Colon (tissue), 2 donors: Measurements from ENCODE around the gene MIGA1.
"Not testable (repeated sequence)": the region's sequence is repeated elsewhere in the genome, so short reads cannot be mapped to it uniquely, and the experiment has no call there.

Source experiments
- FAIRE-seq: peaks from 2 replicates; lab custom pipeline; 2012; peaks lifted over from hg19 to GRCh38; lab: Jason Lieb, UNC
- donor health status: control.
- donor health status: control.

Gene MIGA1, protein sequence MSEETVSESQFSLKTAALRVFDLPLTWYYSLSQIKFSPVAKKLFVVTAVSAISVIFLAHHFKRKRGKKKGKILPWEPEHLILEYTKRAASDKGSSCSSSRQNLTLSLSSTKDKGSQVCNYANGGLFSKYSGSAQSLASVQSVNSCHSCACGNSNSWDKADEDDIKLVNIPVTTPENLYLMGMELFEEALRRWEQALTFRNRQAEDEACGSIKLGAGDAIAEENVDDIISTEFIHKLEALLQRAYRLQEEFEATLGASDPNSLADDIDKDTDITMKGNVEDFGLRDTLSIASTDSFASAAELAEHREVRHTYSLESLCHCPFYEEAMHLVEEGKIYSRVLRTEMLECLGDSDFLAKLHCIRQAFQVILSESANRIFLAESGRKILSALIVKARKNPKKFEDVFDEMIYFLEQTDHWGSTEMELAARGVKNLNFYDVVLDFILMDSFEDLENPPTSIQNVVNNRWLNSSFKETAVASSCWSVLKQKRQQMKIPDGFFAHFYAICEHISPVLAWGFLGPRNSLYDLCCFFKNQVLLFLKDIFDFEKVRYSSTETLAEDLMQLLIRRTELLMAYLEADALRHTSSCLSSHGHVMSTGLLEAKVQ

GRCh38 chr1:77779529-77780281 is at the start of gene MIGA1:
Gene MIGA1 (plus strand): TSS chr1:77779649. CDS start chr1:77783253, 3,604 bp downstream.
- FAIRE-seq: no peak

GRCh38 chr1:77732090-77732489 is 47.4 kb upstream of the MIGA1 start:
- FAIRE-seq: no peak

DNA sequence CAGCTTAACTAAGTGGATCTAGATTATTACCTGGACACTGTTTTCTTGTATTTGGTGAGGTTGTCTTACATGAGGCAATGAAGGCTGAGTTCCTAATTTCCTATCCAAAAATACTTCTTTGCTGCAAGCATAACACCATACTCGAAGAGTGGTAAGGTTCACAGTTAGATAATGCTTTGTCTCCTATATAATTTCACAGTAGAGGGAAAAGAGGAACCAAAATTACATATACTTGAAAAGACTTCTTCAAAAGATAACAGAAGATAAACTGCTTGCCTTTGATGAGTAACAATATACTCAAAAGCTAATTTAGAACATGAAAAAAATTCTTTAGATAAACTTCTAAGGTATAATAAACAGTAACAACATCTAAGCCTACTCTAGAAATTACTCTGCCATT is 40.2 kb upstream of the MIGA1 start:
- no peak for FAIRE-seq

GRCh38 chr1:77741316-77741715 is 38.1 kb upstream of the MIGA1 start:
- no peak for FAIRE-seq

DNA sequence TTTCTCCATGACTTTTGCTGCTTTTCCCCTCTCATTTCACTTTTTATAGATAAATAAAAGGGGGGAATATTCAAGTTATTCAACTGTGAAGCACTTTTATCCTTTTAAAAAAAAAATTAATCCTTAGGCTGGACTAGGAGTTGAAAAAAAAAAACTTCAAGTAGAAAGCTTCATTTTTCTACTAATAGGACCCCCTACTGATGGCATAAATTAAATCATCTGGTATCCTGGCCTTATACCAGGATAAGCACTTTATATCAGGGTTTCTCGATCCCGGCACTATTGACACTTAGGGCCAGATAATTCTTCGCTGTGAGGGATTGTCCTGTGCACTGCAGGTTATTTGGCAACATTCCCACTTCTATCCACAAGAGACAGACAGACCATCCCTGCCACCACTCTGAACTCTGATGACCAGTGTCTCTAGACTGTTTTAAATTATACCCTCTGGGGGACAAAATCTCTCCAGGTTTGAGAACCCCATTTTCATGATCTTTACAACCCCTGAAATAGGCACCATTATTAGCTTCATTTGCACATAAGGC is 37.4 kb upstream of the MIGA1 start:
- FAIRE-seq: no peak

DNA sequence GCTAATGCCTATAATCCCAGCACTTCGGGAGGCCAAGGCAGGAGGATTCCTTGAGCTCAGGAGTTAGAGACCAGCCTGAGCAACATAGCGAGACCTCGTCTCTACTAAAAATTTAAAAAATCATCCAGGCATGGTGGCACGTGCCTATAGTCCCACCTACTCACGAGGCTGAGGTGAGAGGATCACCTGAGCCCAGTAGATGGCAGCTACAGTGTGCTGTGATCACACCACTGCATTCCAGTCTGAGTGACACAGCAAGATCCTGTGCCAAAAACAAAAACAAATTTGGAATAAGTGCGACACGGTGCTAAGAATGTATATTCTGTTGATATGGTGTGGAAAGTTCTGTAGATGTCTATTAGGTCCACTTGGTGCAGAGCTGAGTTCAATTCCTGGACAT is 34.9 kb upstream of the MIGA1 start:
- FAIRE-seq: no peak

- not testable (repeated sequence) for FAIRE-seq
Measured at GRCh38 chr1:77749489-77749888, 30.0 kb upstream of the MIGA1 start.

DNA sequence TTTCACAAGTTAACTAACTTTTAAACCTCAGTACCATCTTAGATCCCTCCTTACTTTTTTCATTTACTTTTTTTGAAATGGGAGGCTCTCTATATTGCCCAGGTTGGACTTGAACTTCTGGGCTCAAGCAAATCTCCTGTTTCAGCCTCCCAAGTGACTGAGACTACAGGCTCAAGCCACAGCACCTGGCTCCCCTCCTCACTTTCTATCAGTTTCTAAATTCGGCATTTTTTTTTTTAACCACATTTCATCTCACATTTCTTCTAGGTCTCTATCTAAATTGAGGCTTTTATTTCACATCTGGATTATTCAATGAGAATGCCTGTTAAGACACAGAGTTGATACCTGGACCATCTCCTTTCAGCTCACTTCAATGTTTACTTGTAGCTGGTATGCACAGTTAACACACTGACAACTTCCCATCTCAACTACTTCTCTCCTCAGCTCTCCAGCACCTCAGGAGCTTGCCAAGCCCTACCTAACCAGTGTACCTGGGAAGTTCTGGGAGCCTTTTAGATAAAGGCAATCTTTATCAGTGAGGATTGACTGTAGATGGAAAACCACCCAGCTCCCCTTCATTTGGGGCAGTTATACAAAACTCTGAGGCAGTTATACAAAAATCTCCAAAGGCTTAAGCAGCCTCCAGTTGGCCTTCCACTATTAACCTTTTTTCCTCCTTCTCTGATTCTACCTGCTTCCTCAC is 23.2 kb upstream of the MIGA1 start:
- no peak for FAIRE-seq

DNA sequence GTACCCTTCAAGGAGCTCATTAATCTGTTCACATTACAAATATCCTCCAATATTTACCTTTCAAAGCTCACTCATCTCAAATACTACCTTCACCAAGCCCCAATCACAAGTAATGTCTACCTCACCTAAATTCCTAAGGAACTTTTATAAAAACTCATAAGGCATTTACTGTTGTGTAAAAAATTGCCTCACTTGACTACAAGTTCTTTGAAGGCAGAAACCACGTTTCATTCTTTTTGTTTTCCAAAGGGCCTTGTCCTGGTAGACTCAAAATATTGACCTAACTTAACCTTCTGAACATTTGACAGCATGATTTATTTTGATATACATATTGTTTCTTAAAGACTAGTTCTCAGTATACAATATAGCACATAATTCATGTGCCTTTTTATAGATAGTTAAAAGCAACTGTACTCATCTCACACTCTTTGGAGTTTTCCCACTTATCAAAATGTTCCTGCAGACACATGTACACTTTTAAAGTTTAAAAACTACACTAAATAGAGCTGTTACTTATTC is 22.3 kb upstream of the MIGA1 start:
- FAIRE-seq: no peak

DNA sequence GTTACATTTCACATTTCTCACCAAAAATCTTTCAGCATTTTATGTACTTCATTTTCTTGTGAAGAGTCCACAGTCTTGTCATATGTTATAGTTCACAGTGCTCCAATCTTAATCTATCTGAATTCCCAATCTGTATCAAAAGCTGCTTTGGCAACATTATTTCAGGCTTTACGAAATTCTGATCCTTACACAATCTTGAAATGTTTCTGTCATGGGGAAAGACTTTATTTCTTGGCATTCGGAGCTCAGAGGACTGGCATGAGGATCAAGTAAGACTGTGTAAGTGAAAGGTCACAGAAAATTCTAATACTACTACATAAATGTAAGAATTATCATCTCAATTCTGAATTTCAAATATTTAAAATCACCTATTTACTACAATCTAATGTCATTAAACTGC is 21.8 kb upstream of the MIGA1 start:
- FAIRE-seq: no peak

GRCh38 chr1:77759071-77760028 is 20.1 kb upstream of the MIGA1 start, which contains the start of gene USP33:
Gene USP33 (minus strand): TSS chr1:77759852. CDS start chr1:77741697, 18,155 bp downstream.
- no peak for FAIRE-seq

GRCh38 chr1:77762072-77762476 is 17.4 kb upstream of the MIGA1 start:
- no peak for FAIRE-seq

- FAIRE-seq: no peak
Measured at GRCh38 chr1:77768006-77768405, 11.4 kb upstream of the MIGA1 start.

- no peak for FAIRE-seq
Measured at GRCh38 chr1:77776007-77776700, 3.3 kb upstream of the MIGA1 start.

GRCh38 chr1:77781683-77782082 is 2.2 kb downstream of the MIGA1 start:
- no peak for FAIRE-seq

DNA sequence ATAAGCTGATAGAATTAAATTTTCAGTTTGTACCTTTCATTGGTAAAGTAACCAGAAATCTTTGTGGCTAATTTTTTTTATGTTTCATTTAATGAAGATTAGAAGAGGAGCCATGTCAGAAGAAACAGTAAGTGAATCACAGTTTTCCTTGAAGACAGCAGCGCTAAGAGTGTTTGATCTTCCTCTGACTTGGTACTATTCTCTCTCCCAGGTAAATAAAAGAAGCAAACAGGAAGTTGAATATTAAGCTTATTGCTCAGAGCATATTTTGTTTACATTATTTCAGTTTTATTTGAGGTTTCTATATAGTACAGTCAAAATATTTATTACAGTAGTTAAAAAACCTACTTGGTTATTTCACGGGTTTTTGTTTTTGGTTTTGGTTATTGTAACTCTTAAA is 3.7 kb downstream of the MIGA1 start:
- FAIRE-seq: no peak

DNA sequence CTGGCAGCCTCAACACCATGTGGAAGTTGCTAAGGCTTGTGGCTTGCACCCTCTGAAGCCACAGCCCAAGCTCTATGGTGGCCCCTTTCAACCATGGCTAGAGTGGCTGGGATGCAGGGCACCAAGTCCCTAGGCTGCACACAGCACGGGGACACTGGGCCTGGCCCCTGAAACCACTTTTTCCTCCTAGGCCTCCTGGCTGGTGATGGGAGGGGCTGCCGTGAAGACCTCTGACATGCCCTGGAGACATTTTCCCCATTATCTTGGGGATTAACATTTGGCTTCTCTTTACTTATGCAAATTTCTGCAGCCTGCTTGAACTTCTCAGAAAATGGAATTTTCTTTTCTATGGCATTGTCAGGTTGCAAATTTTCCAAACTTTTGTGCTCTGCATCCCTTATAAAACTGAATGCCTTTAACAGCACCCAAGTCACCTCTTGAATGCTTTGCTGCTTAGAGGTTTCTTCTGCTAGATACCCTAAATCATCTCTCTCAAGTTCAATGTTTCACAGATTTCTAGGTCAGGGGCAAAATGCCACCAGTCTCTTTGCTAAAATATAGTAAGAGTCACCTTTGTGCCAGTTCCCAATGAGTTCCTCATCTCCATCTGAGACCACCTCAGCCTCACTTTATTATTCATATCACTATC is 6.8 kb downstream of the MIGA1 start:
- FAIRE-seq: not testable (repeated sequence)

DNA sequence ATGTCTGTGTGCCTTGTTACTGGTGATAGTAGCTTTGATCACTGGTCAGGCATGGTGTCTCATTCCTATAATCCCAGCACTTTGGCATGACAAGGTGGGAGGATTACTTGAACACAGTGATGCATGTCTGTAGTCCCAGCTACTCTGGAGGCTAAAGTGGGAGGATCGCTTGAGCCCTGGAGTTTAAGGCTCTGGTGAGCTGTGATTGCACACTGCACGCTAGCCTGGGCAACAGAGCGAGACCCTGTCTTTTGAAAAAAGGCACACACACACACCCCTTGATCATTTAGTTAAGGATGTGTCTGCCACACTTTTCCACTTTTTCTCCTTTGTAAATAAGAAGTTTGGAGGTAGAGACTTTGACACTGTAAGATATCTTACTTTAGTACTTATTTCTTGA is 15.1 kb downstream of the MIGA1 start:
- no peak for FAIRE-seq

DNA sequence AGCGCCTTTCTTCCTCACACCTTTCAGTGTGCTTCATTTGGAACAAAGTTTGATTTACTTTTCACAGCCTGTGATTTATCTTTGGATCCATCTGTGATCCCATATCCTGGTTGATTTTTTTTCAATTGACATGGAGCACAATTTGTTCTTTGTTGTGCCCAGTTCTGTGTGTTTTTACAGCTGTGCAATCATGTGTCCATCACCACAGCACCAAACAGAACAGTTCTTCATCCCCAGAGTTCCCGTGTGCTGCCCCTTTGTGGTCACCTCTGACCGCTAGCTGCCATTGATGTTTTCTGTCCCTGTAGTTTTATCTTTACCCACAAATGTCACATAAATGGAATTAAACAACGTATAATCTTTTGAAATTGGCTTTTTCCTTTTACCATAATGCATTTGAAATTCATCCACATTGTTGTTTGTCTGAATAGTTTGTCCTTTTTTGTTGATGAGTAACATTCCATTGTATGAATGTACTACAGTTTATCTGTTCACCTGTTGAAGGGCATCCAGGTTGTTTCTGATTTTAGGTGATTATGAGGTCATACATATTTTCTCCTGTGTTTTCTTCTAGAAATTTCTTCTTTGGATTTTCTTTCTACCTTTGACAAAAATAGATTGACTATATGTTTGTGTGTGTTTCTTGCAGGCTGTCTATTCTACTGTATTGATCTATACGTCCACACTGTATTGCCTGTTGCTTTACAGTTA is 17.4 kb downstream of the MIGA1 start:
- no peak for FAIRE-seq
